ENCODE data around the gene VTA1.

Gene VTA1

GRCh38 chr6:142254513-142254912 is 107.5 kb downstream of the VTA1 start:
- ChIA-PET POLR2A (no interaction called here), CTCF (interaction anchor here (0.8 kb wide), 1 partner anchor 22 kb away, joined by 3 read pairs; no protein-coding TSS in a partner anchor)
- DNase-seq (ENCODE audit: extremely low spot score), result no peak
- TF ChIP-seq ARNT (IDR thresholded peaks at IDR 0.05), result no peak
- no peak for TF ChIP-seq FOXA1 (IDR thresholded peaks at IDR 0.05)
- TF ChIP-seq CTBP1 (IDR thresholded peaks at IDR 0.05; ENCODE audit: borderline replicate concordance), result no peak
- no peak for TF ChIP-seq NFRKB (IDR thresholded peaks at IDR 0.05)
- no peak for TF ChIP-seq LEF1 (IDR thresholded peaks at IDR 0.05; ENCODE audit: borderline replicate concordance)
- no peak for TF ChIP-seq TARDBP (IDR thresholded peaks at IDR 0.05)
- no peak for TF ChIP-seq PKNOX1 (IDR thresholded peaks at IDR 0.05)
- TF ChIP-seq SUZ12 (IDR thresholded peaks at IDR 0.05), result no peak
- TF ChIP-seq FOXM1 (IDR thresholded peaks at IDR 0.05; ENCODE audit: borderline replicate concordance), result no peak
- no peak for TF ChIP-seq HDGF (IDR thresholded peaks at IDR 0.05; ENCODE audit: borderline replicate concordance)
- no peak for TF ChIP-seq L3MBTL2 (conservative IDR thresholded peaks at IDR 0.05)
- no peak for TF ChIP-seq BHLHE40 (IDR thresholded peaks at IDR 0.05; ENCODE audit: borderline replicate concordance)

- POLR2A ChIA-PET, result no interaction called here
Measured at GRCh38 chr6:142255785-142256184, 108.7 kb downstream of the VTA1 start.

GRCh38 chr6:142258305-142258704 is 111.2 kb downstream of the VTA1 start:
- ChIA-PET CTCF (no interaction called here), POLR2A (no interaction called here)
- TF ChIP-seq L3MBTL2 (conservative IDR thresholded peaks at IDR 0.05) (no peak), LEF1 (IDR thresholded peaks at IDR 0.05; ENCODE audit: borderline replicate concordance) (no peak), SP1 (IDR thresholded peaks at IDR 0.05) (no peak), ELF4 (IDR thresholded peaks at IDR 0.05) (no peak), FOXA1 (IDR thresholded peaks at IDR 0.05) (no peak), ARNT (IDR thresholded peaks at IDR 0.05) (no peak), HDGF (IDR thresholded peaks at IDR 0.05; ENCODE audit: borderline replicate concordance) (no peak), NFRKB (IDR thresholded peaks at IDR 0.05) (no peak), SUZ12 (IDR thresholded peaks at IDR 0.05) (no peak), PKNOX1 (IDR thresholded peaks at IDR 0.05) (no peak), CTBP1 (IDR thresholded peaks at IDR 0.05; ENCODE audit: borderline replicate concordance) (no peak), TARDBP (IDR thresholded peaks at IDR 0.05) (no peak), ZNF384 (IDR thresholded peaks at IDR 0.05) (no peak)
- no peak for DNase-seq (ENCODE audit: extremely low spot score)

More at GRCh38 chr6:142255785-142256184, 108.7 kb downstream of the VTA1 start:
- DNase-seq (ENCODE audit: extremely low spot score), result no peak
- TF ChIP-seq SUZ12 (IDR thresholded peaks at IDR 0.05), result no peak
- TF ChIP-seq FOXK2 (IDR thresholded peaks at IDR 0.05), result no peak
- no peak for TF ChIP-seq ARNT (IDR thresholded peaks at IDR 0.05)
- TF ChIP-seq BHLHE40 (IDR thresholded peaks at IDR 0.05; ENCODE audit: borderline replicate concordance), result no peak
- TF ChIP-seq ELF4 (IDR thresholded peaks at IDR 0.05), result no peak
- TF ChIP-seq LEF1 (IDR thresholded peaks at IDR 0.05; ENCODE audit: borderline replicate concordance), result no peak
- TF ChIP-seq FOXM1 (IDR thresholded peaks at IDR 0.05; ENCODE audit: borderline replicate concordance), result no peak
- no peak for TF ChIP-seq HDGF (IDR thresholded peaks at IDR 0.05; ENCODE audit: borderline replicate concordance)
- TF ChIP-seq ZNF384 (IDR thresholded peaks at IDR 0.05), result no peak
- TF ChIP-seq SP1 (IDR thresholded peaks at IDR 0.05), result no peak
- TF ChIP-seq TARDBP (IDR thresholded peaks at IDR 0.05), result no peak
- no peak for TF ChIP-seq PKNOX1 (IDR thresholded peaks at IDR 0.05)
- TF ChIP-seq FOXA1 (IDR thresholded peaks at IDR 0.05), result no peak
- CTCF ChIA-PET, result interaction anchor here (0.6 kb wide), 2 partner anchors 8 to 100 kb away, joined by 3 to 5 read pairs; no protein-coding TSS in a partner anchor

- no peak for TF ChIP-seq PKNOX1 (IDR thresholded peaks at IDR 0.05)
- no peak for TF ChIP-seq HDGF (IDR thresholded peaks at IDR 0.05; ENCODE audit: borderline replicate concordance)
- no peak for TF ChIP-seq ELF4 (IDR thresholded peaks at IDR 0.05)
- no peak for TF ChIP-seq FOXA1 (IDR thresholded peaks at IDR 0.05)
- no peak for TF ChIP-seq NFRKB (IDR thresholded peaks at IDR 0.05)
- no peak for TF ChIP-seq LEF1 (IDR thresholded peaks at IDR 0.05; ENCODE audit: borderline replicate concordance)
- no peak for TF ChIP-seq FOXK2 (IDR thresholded peaks at IDR 0.05)
- TF ChIP-seq BHLHE40 (IDR thresholded peaks at IDR 0.05; ENCODE audit: borderline replicate concordance), result no peak
- TF ChIP-seq CTBP1 (IDR thresholded peaks at IDR 0.05; ENCODE audit: borderline replicate concordance), result no peak
- TF ChIP-seq L3MBTL2 (conservative IDR thresholded peaks at IDR 0.05), result no peak
- TF ChIP-seq SUZ12 (IDR thresholded peaks at IDR 0.05), result no peak
- TF ChIP-seq ARNT (IDR thresholded peaks at IDR 0.05), result no peak
- TF ChIP-seq FOXM1 (IDR thresholded peaks at IDR 0.05; ENCODE audit: borderline replicate concordance), result no peak
- ChIA-PET CTCF (no interaction called here), POLR2A (no interaction called here)
Measured at GRCh38 chr6:142258757-142259156, 111.7 kb downstream of the VTA1 start.

GRCh38 chr6:142260748-142261147 is 113.7 kb downstream of the VTA1 start:
- TF ChIP-seq FOXA1 (IDR thresholded peaks at IDR 0.05) (no peak), BHLHE40 (IDR thresholded peaks at IDR 0.05; ENCODE audit: borderline replicate concordance) (no peak), SP1 (IDR thresholded peaks at IDR 0.05) (no peak), TARDBP (IDR thresholded peaks at IDR 0.05) (no peak), PKNOX1 (IDR thresholded peaks at IDR 0.05) (no peak), ELF4 (IDR thresholded peaks at IDR 0.05) (no peak), FOXM1 (IDR thresholded peaks at IDR 0.05; ENCODE audit: borderline replicate concordance) (no peak), ARNT (IDR thresholded peaks at IDR 0.05) (no peak), ZNF384 (IDR thresholded peaks at IDR 0.05) (no peak), NFRKB (IDR thresholded peaks at IDR 0.05) (no peak), L3MBTL2 (conservative IDR thresholded peaks at IDR 0.05) (no peak), SUZ12 (IDR thresholded peaks at IDR 0.05) (no peak)
- ChIA-PET POLR2A (no interaction called here), CTCF (no interaction called here)
- no peak for DNase-seq (ENCODE audit: extremely low spot score)

More at GRCh38 chr6:142258757-142259156, 111.7 kb downstream of the VTA1 start:
- DNase-seq (ENCODE audit: extremely low spot score), result no peak

Measured in HEK293T (cell line).